Keratinocyte (primary cell): ENCODE data around the gene SPATA32. TPM values are rescaled to one million over a fixed set of nuclear protein-coding genes. Genes with fewer than 3 reads are reported as not detected.

Experiments
- DNase-seq: peaks from one replicate; pipeline ENCODE4 v3.0.0-alpha.2; 2011; ENCODE audit warnings: low read depth, missing footprints, low spot score
- FAIRE-seq: peaks from 2 replicates; lab custom pipeline; 2011; peaks lifted over from hg19 to GRCh38; lab: Jason Lieb, UNC
- H2AFZ ChIP-seq: 2 replicates; pipeline ENCODE4 v1.6.0; 2012; ENCODE audit warnings: low read length, control low read depth, inconsistent platforms; ENCODE audit not compliant: control insufficient read depth
- H3K27ac ChIP-seq: 2 replicates; pipeline ENCODE4 v1.5.1; 2011; ENCODE audit warnings: low read length; ENCODE audit not compliant: control insufficient read depth, insufficient read depth
- H3K27me3 ChIP-seq: 3 replicates; pipeline ENCODE4 v1.6.0; 2011; ENCODE audit warnings: low read length; ENCODE audit not compliant: control insufficient read depth, insufficient read depth; ENCODE audit errors: extremely low read depth
- H3K36me3 ChIP-seq, 2 experiments: 2 replicates in 1 of 2; 3 replicates in 1 of 2; pipeline ENCODE4 v1.5.1; 2011; ENCODE audit warnings: low read length in 2 of 2, mild to moderate bottlenecking in 1 of 2; ENCODE audit not compliant: control insufficient read depth in 2 of 2, insufficient read depth in 2 of 2; ENCODE audit errors: extremely low read depth in 1 of 2
- H3K4me1 ChIP-seq: 3 replicates; pipeline ENCODE4 v1.5.1; 2011; ENCODE audit warnings: low read length; ENCODE audit not compliant: control insufficient read depth, insufficient read depth; ENCODE audit errors: extremely low read depth
- H3K4me2 ChIP-seq: 3 replicates; pipeline ENCODE4 v1.6.0; 2011; ENCODE audit warnings: low read depth, low read length; ENCODE audit not compliant: control insufficient read depth, insufficient read depth; ENCODE audit errors: extremely low read depth
- H3K4me3 ChIP-seq, 3 experiments: fragments of 200-600 bp in 1 of 3; sonication (generic) in 1 of 3; 2 replicates in 2 of 3; 3 replicates in 1 of 3; pipeline ENCODE4 v1.5.1; 2011 to 2016; ENCODE audit warnings: low read length in 3 of 3, mild to moderate bottlenecking in 3 of 3, control low read depth in 2 of 3, inconsistent platforms in 1 of 3, low read depth in 1 of 3, mixed read lengths in 1 of 3, mixed run types in 1 of 3, moderate library complexity in 1 of 3; ENCODE audit not compliant: control insufficient read depth in 2 of 3, insufficient read depth in 2 of 3; ENCODE audit errors: extremely low read depth in 1 of 3
- H3K79me2 ChIP-seq: 2 replicates; pipeline ENCODE4 v1.6.0; 2012; ENCODE audit warnings: low read length; ENCODE audit not compliant: control insufficient read depth, insufficient read depth
- H3K9ac ChIP-seq: 3 replicates; pipeline ENCODE4 v1.6.0; 2011; ENCODE audit warnings: low read length; ENCODE audit not compliant: control insufficient read depth, insufficient read depth; ENCODE audit errors: extremely low read depth
- H3K9me1 ChIP-seq: 3 replicates; pipeline ENCODE4 v1.6.0; 2011; ENCODE audit warnings: low read length; ENCODE audit not compliant: control insufficient read depth, insufficient read depth; ENCODE audit errors: extremely low read depth
- H3K9me3 ChIP-seq: 2 replicates; pipeline ENCODE4 v1.5.1; 2012; ENCODE audit warnings: low read depth, low read length; ENCODE audit not compliant: control insufficient read depth
- H4K20me1 ChIP-seq: 3 replicates; pipeline ENCODE4 v1.6.0; 2011; ENCODE audit warnings: low read length; ENCODE audit not compliant: control insufficient read depth, insufficient read depth; ENCODE audit errors: extremely low read depth
- CTCF ChIP-seq, 3 experiments: IDR thresholded peaks in 1 of 3; conservative IDR thresholded peaks in 1 of 3; optimal IDR thresholded peaks in 1 of 3; 2 replicates in 2 of 3; 3 replicates in 1 of 3; pipeline versions ENCODE3 to v1.5.1; 2011; ENCODE audit warnings: low read length in 3 of 3, mild to moderate bottlenecking in 3 of 3, moderate library complexity in 2 of 3, control low read depth in 1 of 3, inconsistent platforms in 1 of 3; ENCODE audit not compliant: insufficient read depth in 2 of 3; ENCODE audit errors: extremely low read depth in 1 of 3
- EZH2 ChIP-seq: IDR thresholded peaks from one replicate; pipeline ENCODE4 v1.6.1; 2012; ENCODE audit warnings: inconsistent platforms, mild to moderate bottlenecking, low read length, moderate library complexity
- dilution Hi-C: fragments of 300-500 bp; cut with MboI; formaldehyde crosslinking; loops from one replicate; pipeline ENCODE4 v1.7.0; 2020; ENCODE audit warnings: low sequenced_read_pairs; ENCODE audit not compliant: extremely low pct_ligation_motif_present
- polyA plus RNA-seq, 5 experiments: library from polyadenylated mRNA; depleted of rRNA in 3 of 5; stranded (reverse) in 3 of 5; stranded (forward) in 1 of 5; unstranded in 1 of 5; fragments of >200 nt; gene quantifications; 1 replicate in 1 of 5; 2 replicates in 3 of 5; 3 replicates in 1 of 5; pipeline versions ENCODE4 v1.2.1 to v1.2.3, GENCODE V29; 2011 to 2012; ENCODE audit warnings: missing spikeins in 2 of 5, low read depth in 1 of 5, low replicate concordance in 1 of 5

The SPATA32 gene
- polyA plus RNA-seq, 1 donor (not counting 4 experiments of a cell fraction or from before 2014, with no cell fraction given): not detected

GRCh38 chr17:45266372-45266926 is 4.6 kb upstream of the SPATA32 start:
- Histone ChIP-seq H3K9me1 (no peaks in the 10 kb centered on the region), H3K36me3 (peaks cover 55 to 66% of the 10 kb centered on the region in 2 experiments), H3K27me3 (no peaks in the 10 kb centered on the region), H2AFZ (no peak overlapping the region), H3K4me3 (no peak overlapping the region), H3K4me1 (peaks cover 12% of the 10 kb centered on the region), H3K79me2 (no peaks in the 10 kb centered on the region), H3K9me3 (no peaks in the 10 kb centered on the region), H4K20me1 (peaks cover 3% of the 10 kb centered on the region), H3K27ac (no peak overlapping the region), H3K4me2 (no peak overlapping the region), H3K9ac (no peak overlapping the region)
- DNase-seq (no peak), FAIRE-seq (no peak)
- TF ChIP-seq EZH2 (no peak), CTCF (optimal IDR thresholded peaks at IDR 0.05 in 1 of 3, IDR thresholded peaks at IDR 0.05 in 1 of 3, conservative IDR thresholded peaks at IDR 0.05 in 1 of 3; ENCODE audit: extremely low read depth in 1 of 3, insufficient read depth in 2 of 3, low read length in 3 of 3) (no peak)
- dilution Hi-C loops: no loop called here

- dilution Hi-C loops: no loop called here
- no peak overlapping the region for H3K9ac ChIP-seq
- no peaks in the 10 kb centered on the region for H3K9me3 ChIP-seq
- FAIRE-seq (no peak), DNase-seq (no peak)
- H4K20me1 ChIP-seq: peaks cover 3% of the 10 kb centered on the region
- no peak overlapping the region for H3K4me2 ChIP-seq
- H3K4me1 ChIP-seq: peaks cover 12% of the 10 kb centered on the region
- no peak overlapping the region for H3K4me3 ChIP-seq
- H3K27me3 ChIP-seq: no peaks in the 10 kb centered on the region
- no peak for TF ChIP-seq CTCF (optimal IDR thresholded peaks at IDR 0.05 in 1 of 3, IDR thresholded peaks at IDR 0.05 in 1 of 3, conservative IDR thresholded peaks at IDR 0.05 in 1 of 3; ENCODE audit: extremely low read depth in 1 of 3, insufficient read depth in 2 of 3, low read length in 3 of 3)
- TF ChIP-seq EZH2: no peak
- no peak overlapping the region for H3K27ac ChIP-seq
- H2AFZ ChIP-seq: no peak overlapping the region
- H3K36me3 ChIP-seq: peaks cover 52 to 63% of the 10 kb centered on the region in 2 experiments
- H3K79me2 ChIP-seq: no peaks in the 10 kb centered on the region
- no peaks in the 10 kb centered on the region for H3K9me1 ChIP-seq
Measured at GRCh38 chr17:45265821-45266220, 3.9 kb upstream of the SPATA32 start.
